GM12864 (cell line): ENCODE results near the gene ENOSF1.
"Not testable (repeated sequence)": the region's sequence is repeated elsewhere in the genome, so short reads cannot be mapped to it uniquely, and the experiment has no call there.

Experiments used
- DNase-seq: peaks from one replicate; pipeline ENCODE4 v3.0.0-alpha.2; 2011; ENCODE audit warnings: low read depth
- H3K4me3 ChIP-seq: 2 replicates; pipeline ENCODE4 v1.5.1; 2011; ENCODE audit warnings: mild to moderate bottlenecking, low read depth, low read length, control low read depth
- CTCF ChIP-seq: IDR thresholded peaks from 2 replicates; pipeline ENCODE4 v1.5.1; 2011; ENCODE audit warnings: low read depth, mild to moderate bottlenecking, moderate library complexity, low read length, control low read depth, inconsistent platforms; ENCODE audit errors: missing control alignments

ENOSF1 gene

GRCh38 chr18:741931-742512, 29.6 kb upstream of the ENOSF1 start:
- no peak overlapping the region for H3K4me3 ChIP-seq
- peak; percentile 30 for DNase-seq

GRCh38 chr18:732371-732770, 19.9 kb upstream of the ENOSF1 start:
- no peak overlapping the region for H3K4me3 ChIP-seq
- TF ChIP-seq CTCF = no peak
- no peak for DNase-seq

More at GRCh38 chr18:741931-742512, 29.6 kb upstream of the ENOSF1 start:
- peak; percentile 62 for TF ChIP-seq CTCF

- TF ChIP-seq CTCF = no peak
- no peak overlapping the region for H3K4me3 ChIP-seq
- no peak for DNase-seq
Observed at GRCh38 chr18:731185-731584, 18.8 kb upstream of the ENOSF1 start.

GRCh38 chr18:730692-731091, 18.3 kb upstream of the ENOSF1 start:
- no peak overlapping the region for H3K4me3 ChIP-seq
- TF ChIP-seq CTCF = no peak
- DNase-seq = no peak

- DNase-seq, H3K4me3 ChIP-seq: not testable (repeated sequence)
- peak; percentile 38 for TF ChIP-seq CTCF
Observed at GRCh38 chr18:730120-730519, 17.7 kb upstream of the ENOSF1 start.

- no peak for DNase-seq
- no peak overlapping the region for H3K4me3 ChIP-seq
- TF ChIP-seq CTCF = no peak
Observed at GRCh38 chr18:725646-726045, 13.2 kb upstream of the ENOSF1 start.

- H3K4me3 ChIP-seq = no peak overlapping the region
- DNase-seq = no peak
- TF ChIP-seq CTCF = no peak
Observed at GRCh38 chr18:723541-724080, 11.2 kb upstream of the ENOSF1 start.
